Body of pancreas (tissue), 4 donors: ENCODE results near the gene SPEM3. TPM values are rescaled to one million over a fixed set of nuclear protein-coding genes. Genes with fewer than 3 reads are reported as not detected.

Source experiments
- ATAC-seq: fragments of 150-250 bp; one replicate; pipeline ENCODE4 v1.9.1; 2016
- DNase-seq, 4 donors: peaks; one replicate each; pipeline ENCODE4 v3.0.0-alpha.2; 2019
- H3K27ac ChIP-seq, 4 donors: fragments of 200-600 bp; sonication (generic); 1 replicate in 3 of 4; 2 replicates in 1 of 4; pipeline versions ENCODE4 v1.5.1 to v1.6.1; 2016 to 2019; ENCODE audit warnings: mild to moderate bottlenecking in 1 of 4, mixed read lengths in 1 of 4, moderate library complexity in 1 of 4
- H3K27me3 ChIP-seq, 2 donors: fragments of 200-600 bp; sonication (generic); one replicate each; pipeline ENCODE4 v1.6.0; 2016; ENCODE audit warnings: mild to moderate bottlenecking in 1 of 2
- H3K36me3 ChIP-seq, 2 donors: fragments of 200-600 bp; sonication (generic); replicated peaks in 1 of 2; 2 replicates each; pipeline ENCODE4 v1.5.1; 2016; ENCODE audit warnings: low read depth in 2 of 2; ENCODE audit not compliant: insufficient read depth in 1 of 2
- H3K4me1 ChIP-seq: fragments of 200-600 bp; sonication (generic); one replicate; pipeline ENCODE4 v1.6.0; 2016
- H3K4me3 ChIP-seq, 2 donors: fragments of 200-600 bp; sonication (generic); 1 replicate in 1 of 2; 2 replicates in 1 of 2; pipeline ENCODE4 v1.5.1; 2016 to 2019
- H3K9me3 ChIP-seq, 3 donors: fragments of 200-600 bp; sonication (generic); 1 replicate in 2 of 3; 2 replicates in 1 of 3; pipeline ENCODE4 v1.5.1; 2016
- POLR2A ChIP-seq, 3 donors: fragments of 450-650 bp; IDR thresholded peaks; one replicate each; pipeline ENCODE4 v1.6.1; 2016; ENCODE audit warnings: antibody characterized with exemption in 3 of 3, mild to moderate bottlenecking in 2 of 3
- WGBS, 2 donors: methylation state at CpG; one replicate each; pipeline ENCODE4 v1.1.5; 2017; 5-methylcytosine and 5-hydroxymethylcytosine counted together
- intact Hi-C: fragments of 100-400 bp; cut with DNase I; formaldehyde crosslinking; loops from one replicate; pipeline ENCODE4 v1.15.1; 2023
- total RNA-seq, 2 donors: library from RNA; depleted of rRNA; stranded (reverse); fragments of >200 nt; gene quantifications; one replicate each; pipeline ENCODE4 v1.1.0, GENCODE V29; 2016
- TF ChIP-seq, protein P1 (sequence below), 7 experiments: fragments of 450-650 bp in 4 of 7; fragments of 200-600 bp in 3 of 7; sonication (generic) in 3 of 7; IDR thresholded peaks; one replicate each; pipeline ENCODE4 v1.5.1; 2016 to 2019; ENCODE audit warnings: antibody characterized with exemption in 7 of 7

SPEM3 gene
- total RNA-seq, 2 donors from 2014 or later = not detected

GRCh38 chr17:7435676-7436555, 7.3 kb downstream of the SPEM3 start:
- DNase-seq (peak; percentile 56 to 62 (median 57)), ATAC-seq (peak; percentile 9)
- Histone ChIP-seq H3K27ac (peak overlapping the region; percentile 80 to 94 (median 90)), H3K36me3 (no peaks in the 10 kb centered on the region), H3K4me1 (peaks cover 48% of the 10 kb centered on the region), H3K9me3 (no peaks in the 10 kb centered on the region), H3K27me3 (no peaks in the 10 kb centered on the region), H3K4me3 (peak overlapping the region; percentile 25 to 32)
- intact Hi-C loops = no loop called here
- TF ChIP-seq POLR2A (IDR thresholded peaks at IDR 0.05) = peak in 2 of 3 donors; percentile 8 to 32
- TF ChIP-seq, protein P1, sequence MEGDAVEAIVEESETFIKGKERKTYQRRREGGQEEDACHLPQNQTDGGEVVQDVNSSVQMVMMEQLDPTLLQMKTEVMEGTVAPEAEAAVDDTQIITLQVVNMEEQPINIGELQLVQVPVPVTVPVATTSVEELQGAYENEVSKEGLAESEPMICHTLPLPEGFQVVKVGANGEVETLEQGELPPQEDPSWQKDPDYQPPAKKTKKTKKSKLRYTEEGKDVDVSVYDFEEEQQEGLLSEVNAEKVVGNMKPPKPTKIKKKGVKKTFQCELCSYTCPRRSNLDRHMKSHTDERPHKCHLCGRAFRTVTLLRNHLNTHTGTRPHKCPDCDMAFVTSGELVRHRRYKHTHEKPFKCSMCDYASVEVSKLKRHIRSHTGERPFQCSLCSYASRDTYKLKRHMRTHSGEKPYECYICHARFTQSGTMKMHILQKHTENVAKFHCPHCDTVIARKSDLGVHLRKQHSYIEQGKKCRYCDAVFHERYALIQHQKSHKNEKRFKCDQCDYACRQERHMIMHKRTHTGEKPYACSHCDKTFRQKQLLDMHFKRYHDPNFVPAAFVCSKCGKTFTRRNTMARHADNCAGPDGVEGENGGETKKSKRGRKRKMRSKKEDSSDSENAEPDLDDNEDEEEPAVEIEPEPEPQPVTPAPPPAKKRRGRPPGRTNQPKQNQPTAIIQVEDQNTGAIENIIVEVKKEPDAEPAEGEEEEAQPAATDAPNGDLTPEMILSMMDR (IDR thresholded peaks at IDR 0.05) = peak in 2 of 7 experiments; percentile 3 to 27
- 5 to 7% methylated on average over 8 to 46 of the region's 49 CpGs for WGBS, 2 donors

GRCh38 chr17:7436556-7437368, 8.1 kb downstream of the SPEM3 start:
- Histone ChIP-seq H3K27ac (peak overlapping the region; percentile 80 to 94 (median 90)), H3K4me1 (peaks cover 49% of the 10 kb centered on the region), H3K27me3 (no peaks in the 10 kb centered on the region), H3K36me3 (no peaks in the 10 kb centered on the region), H3K9me3 (no peaks in the 10 kb centered on the region), H3K4me3 (no peak overlapping the region)
- DNase-seq (peak; percentile 90 to 93 (median 91)), ATAC-seq (peak; percentile 75)
- 5 to 44% methylated on average over 4 to 92 of the region's 92 CpGs for WGBS, 2 donors
- TF ChIP-seq, protein P1 (IDR thresholded peaks at IDR 0.05) = peak; percentile 82 to 99 (median 91)
- peak; percentile 72 to 90 (median 89) for TF ChIP-seq POLR2A (IDR thresholded peaks at IDR 0.05)
- intact Hi-C loops = no loop called here

GRCh38 chr17:7437369-7437863, 8.8 kb downstream of the SPEM3 start:
- Histone ChIP-seq H3K36me3 (no peaks in the 10 kb centered on the region), H3K4me1 (peaks cover 49% of the 10 kb centered on the region), H3K9me3 (no peaks in the 10 kb centered on the region), H3K27ac (peak overlapping the region; percentile 80 to 94 (median 90)), H3K27me3 (no peaks in the 10 kb centered on the region), H3K4me3 (no peak overlapping the region)
- intact Hi-C loops = no loop called here
- ATAC-seq (no peak), DNase-seq (no peak)
- no peak for TF ChIP-seq POLR2A (IDR thresholded peaks at IDR 0.05)
- TF ChIP-seq, protein P1 (IDR thresholded peaks at IDR 0.05) = no peak
- WGBS, 2 donors = 25 to 72% methylated on average over 8 to 27 of the region's 31 CpGs

DNA sequence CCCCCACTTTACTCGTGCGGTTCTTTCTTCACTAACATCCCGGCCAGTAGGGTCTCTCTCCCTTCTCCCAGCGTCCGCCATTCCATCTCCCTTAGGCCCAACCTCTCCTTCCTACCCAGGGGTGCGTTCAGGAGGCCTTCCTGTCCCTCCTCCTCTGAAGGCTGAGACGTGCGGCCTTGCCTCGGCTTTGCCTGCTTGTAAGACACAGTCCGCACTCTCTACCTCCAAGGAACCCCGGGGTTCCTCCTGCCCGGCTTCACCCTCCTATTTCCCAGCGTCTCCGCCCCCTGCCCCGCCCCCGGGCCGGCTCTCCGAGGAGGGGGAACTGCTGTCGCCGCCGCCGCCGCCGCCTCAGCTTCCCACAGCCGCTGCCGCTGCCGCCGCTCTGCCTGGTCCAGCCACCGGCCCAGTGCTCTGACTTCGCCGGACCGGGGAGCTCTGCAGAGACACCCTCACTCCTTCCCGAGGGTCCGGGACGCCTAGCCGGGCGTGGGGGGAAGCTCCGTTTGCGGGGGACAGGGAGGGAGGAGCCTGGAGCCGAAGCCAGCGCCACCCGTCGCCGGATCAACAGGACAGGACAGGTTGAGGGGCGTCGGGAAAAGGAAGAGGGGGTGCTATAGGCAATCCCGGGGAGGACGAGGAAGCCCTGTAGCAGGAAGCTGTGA, 9.4 kb downstream of the SPEM3 start:
- ATAC-seq (no peak), DNase-seq (peak; percentile 25 to 48 (median 34))
- intact Hi-C loops = no loop called here
- Histone ChIP-seq H3K27me3 (no peaks in the 10 kb centered on the region), H3K9me3 (no peaks in the 10 kb centered on the region), H3K4me1 (peaks cover 49% of the 10 kb centered on the region), H3K4me3 (no peak overlapping the region), H3K27ac (peak overlapping the region in 1 of 4 donors; percentile 94), H3K36me3 (no peaks in the 10 kb centered on the region)
- 50 to 87% methylated on average over 48 of the region's 48 CpGs for WGBS, 2 donors
- TF ChIP-seq, protein P1 (IDR thresholded peaks at IDR 0.05) = no peak
- no peak for TF ChIP-seq POLR2A (IDR thresholded peaks at IDR 0.05)
